H1 (cell line): ENCODE data around the gene TSPAN3. TPM values are rescaled to one million over a fixed set of nuclear protein-coding genes. Genes with fewer than 3 reads are reported as not detected.
A peak's percentile ranks its signal among the peaks of the same experiment; 100 is the strongest.

Source experiments
- CTCF ChIA-PET: fragments of 300-600 bp; sonication (Branson Sonifier 250); formaldehyde crosslinking; loops from one replicate; lab custom pipeline; 2021; ENCODE audit not compliant: partially characterized antibody; lab: Charles Lee
- POLR2A ChIA-PET: fragments of 300-600 bp; sonication (Branson Sonifier 250); formaldehyde crosslinking; loops from one replicate; lab custom pipeline; 2021; ENCODE audit warnings: inconsistent platforms; ENCODE audit not compliant: partially characterized antibody; lab: Charles Lee
- DNase-seq, 2 experiments: peaks; one replicate each; pipeline versions ENCODE4 v3.0.0 to v3.0.0-alpha.2; 2010 to 2022; ENCODE audit warnings: low spot score in 2 of 2, low read depth in 1 of 2, mixed read lengths in 1 of 2
- FAIRE-seq: peaks from 2 replicates; lab custom pipeline; 2011; peaks lifted over from hg19 to GRCh38; lab: Jason Lieb, UNC
- H2AFZ ChIP-seq: 2 replicates; pipeline ENCODE4 v1.8.1; 2012; ENCODE audit warnings: low read length, inconsistent platforms
- H2AK5ac ChIP-seq: 2 replicates; pipeline ENCODE4 v1.6.1; 2013; ENCODE audit warnings: low read depth, low read length
- H2BK120ac ChIP-seq: replicated peaks from 2 replicates; pipeline ENCODE3; 2013; ENCODE audit warnings: low read depth, low read length, inconsistent platforms
- H2BK12ac ChIP-seq: 2 replicates; pipeline ENCODE4 v1.6.1; 2013; ENCODE audit warnings: low read depth, low read length
- H2BK15ac ChIP-seq: 2 replicates; pipeline ENCODE4 v1.6.1; 2013; ENCODE audit warnings: low read length
- H2BK20ac ChIP-seq: 2 replicates; pipeline ENCODE4 v1.6.1; 2013; ENCODE audit warnings: low read length
- H2BK5ac ChIP-seq: 2 replicates; pipeline ENCODE4 v1.6.1; 2013; ENCODE audit warnings: low read depth, low read length
- H3K14ac ChIP-seq: 2 replicates; pipeline ENCODE4 v1.6.1; 2013; ENCODE audit warnings: inconsistent platforms; ENCODE audit not compliant: insufficient read length
- H3K18ac ChIP-seq: 2 replicates; pipeline ENCODE4 v1.6.1; 2013; ENCODE audit warnings: low read length; ENCODE audit errors: extremely low read depth
- H3K23ac ChIP-seq: 2 replicates; pipeline ENCODE4 v1.6.1; 2013; ENCODE audit warnings: inconsistent platforms; ENCODE audit not compliant: insufficient read length
- H3K23me2 ChIP-seq: 2 replicates; pipeline ENCODE4 v1.6.1; 2013; ENCODE audit warnings: low read depth, low read length
- H3K27ac ChIP-seq: 2 replicates; pipeline ENCODE4 v1.6.1; 2011; ENCODE audit warnings: low read depth, low read length, inconsistent platforms
- H3K27me3 ChIP-seq, 4 experiments: replicated peaks in 1 of 4; 1 replicate in 1 of 4; 2 replicates in 3 of 4; pipeline versions ENCODE4 v1.6.1 to v1.8.1; 2011 to 2013; ENCODE audit warnings: low read length in 3 of 4, mild to moderate bottlenecking in 3 of 4, inconsistent platforms in 2 of 4, mixed read lengths in 2 of 4, moderate library complexity in 1 of 4; ENCODE audit not compliant: control insufficient read depth in 3 of 4, insufficient read depth in 3 of 4; ENCODE audit errors: extremely low read depth in 1 of 4
- H3K36me3 ChIP-seq, 4 experiments: 2 replicates each; pipeline versions ENCODE4 v1.6.1 to v1.8.1; 2011 to 2013; ENCODE audit warnings: mild to moderate bottlenecking in 4 of 4, low read length in 3 of 4, moderate library complexity in 2 of 4, control low read depth in 1 of 4, inconsistent platforms in 1 of 4; ENCODE audit not compliant: insufficient read depth in 4 of 4, control insufficient read depth in 2 of 4
- H3K4ac ChIP-seq: replicated peaks from 2 replicates; pipeline ENCODE3; 2013; ENCODE audit warnings: low read length, low read depth, mixed read lengths, inconsistent platforms; ENCODE audit not compliant: insufficient read length
- H3K4me1 ChIP-seq, 4 experiments: replicated peaks in 1 of 4; 1 replicate in 1 of 4; 2 replicates in 3 of 4; pipeline versions ENCODE4 v1.6.1 to v1.8.1; 2011 to 2013; ENCODE audit warnings: low read length in 3 of 4, inconsistent platforms in 2 of 4, mixed read lengths in 1 of 4; ENCODE audit not compliant: insufficient read depth in 4 of 4, control insufficient read depth in 3 of 4
- H3K4me2 ChIP-seq, 2 experiments: 2 replicates each; pipeline versions ENCODE4 v1.6.1 to v1.8.1; 2011 to 2013; ENCODE audit warnings: low read depth in 2 of 2, low read length in 2 of 2, control low read depth in 1 of 2, inconsistent platforms in 1 of 2, mild to moderate bottlenecking in 1 of 2; ENCODE audit not compliant: insufficient read depth in 1 of 2
- H3K4me3 ChIP-seq, 4 experiments: fragments of 200-600, 300-600 bp in 1 of 4; sonication (generic), shearing (Covaris generic), sonication (Bioruptor Twin) in 1 of 4; 2 replicates each; pipeline versions ENCODE4 v1.5.1 to v1.8.1; 2011 to 2016; ENCODE audit warnings: low read length in 4 of 4, low read depth in 3 of 4, control low read depth in 2 of 4, inconsistent platforms in 2 of 4, mild to moderate bottlenecking in 2 of 4, mixed read lengths in 1 of 4, moderate library complexity in 1 of 4; ENCODE audit not compliant: insufficient read depth in 2 of 4; ENCODE audit errors: extremely low read depth in 1 of 4
- H3K56ac ChIP-seq: replicated peaks from 2 replicates; pipeline ENCODE3; 2013; ENCODE audit warnings: low read depth, mild to moderate bottlenecking, mixed read lengths, low read length, inconsistent platforms; ENCODE audit not compliant: insufficient read length
- H3K79me1 ChIP-seq: 2 replicates; pipeline ENCODE4 v1.6.1; 2013; ENCODE audit warnings: low read depth, low read length, control low read depth
- H3K79me2 ChIP-seq, 2 experiments: 2 replicates each; pipeline versions ENCODE4 v1.6.1 to v1.8.1; 2012 to 2013; ENCODE audit warnings: low read length in 2 of 2, mild to moderate bottlenecking in 2 of 2, inconsistent platforms in 1 of 2; ENCODE audit not compliant: insufficient read depth in 2 of 2, control insufficient read depth in 1 of 2
- H3K9ac ChIP-seq, 4 experiments: replicated peaks in 1 of 4; 1 replicate in 1 of 4; 2 replicates in 3 of 4; pipeline versions ENCODE4 v1.6.1 to v1.8.1; 2011 to 2013; ENCODE audit warnings: low read depth in 3 of 4, low read length in 3 of 4, control low read depth in 2 of 4, mild to moderate bottlenecking in 2 of 4, moderate library complexity in 2 of 4, inconsistent platforms in 1 of 4; ENCODE audit errors: extremely low read depth in 1 of 4
- H3K9me3 ChIP-seq, 2 experiments: 2 replicates each; pipeline versions ENCODE4 v1.6.1 to v1.8.1; 2012 to 2013; ENCODE audit warnings: mild to moderate bottlenecking in 2 of 2, moderate library complexity in 2 of 2, control low read depth in 1 of 2, inconsistent platforms in 1 of 2, low read depth in 1 of 2, low read length in 1 of 2, mixed read lengths in 1 of 2; ENCODE audit not compliant: insufficient read depth in 2 of 2
- H4K20me1 ChIP-seq, 2 experiments: replicated peaks in 1 of 2; 2 replicates each; pipeline versions ENCODE3 to v1.8.1; 2011 to 2013; ENCODE audit warnings: inconsistent platforms in 2 of 2, low read length in 2 of 2, mild to moderate bottlenecking in 1 of 2; ENCODE audit not compliant: insufficient read depth in 2 of 2, control insufficient read depth in 1 of 2
- H4K5ac ChIP-seq: 2 replicates; pipeline ENCODE4 v1.6.1; 2013; ENCODE audit warnings: low read length, low read depth, mixed read lengths, inconsistent platforms; ENCODE audit not compliant: insufficient read length
- H4K8ac ChIP-seq: 2 replicates; pipeline ENCODE4 v1.8.0; 2013; ENCODE audit warnings: mild to moderate bottlenecking, moderate library complexity, low read length, inconsistent platforms; ENCODE audit not compliant: insufficient read depth; ENCODE audit errors: extremely low read depth
- H4K91ac ChIP-seq: replicated peaks from 2 replicates; pipeline ENCODE3; 2013; ENCODE audit warnings: low read length, mixed read lengths, inconsistent platforms; ENCODE audit not compliant: insufficient read length
- SUZ12 ChIP-seq: fragments of 200-600 bp; sonication (generic); IDR thresholded peaks from 2 replicates; pipeline ENCODE4 v1.6.1; 2012; ENCODE audit warnings: mild to moderate bottlenecking, inconsistent platforms, low read length, moderate library complexity, mixed read lengths
- WGBS, 2 experiments: shearing (Covaris generic) in 1 of 2; methylation state at CpG; one replicate each; pipeline versions ENCODE4 v1.1.6 to v1.1.7; 2013 to 2015; ENCODE audit warnings: low lambda C conversion rate in 2 of 2, mixed read lengths in 2 of 2, inconsistent platforms in 1 of 2, low coverage in 1 of 2, missing lambda C conversion rate in 1 of 2; ENCODE audit not compliant: insufficient replicate concordance in 2 of 2, insufficient coverage in 1 of 2, insufficient read length in 1 of 2; ENCODE audit errors: extremely low coverage in 1 of 2, missing lambda C conversion rate in 1 of 2; 5-methylcytosine and 5-hydroxymethylcytosine counted together
- polyA plus RNA-seq, 7 experiments: library from polyadenylated mRNA; depleted of rRNA in 3 of 7; stranded (reverse) in 5 of 7; unstranded in 2 of 7; fragments of >200 nt in 5 of 7; fragments of 200-250 nt in 2 of 7; gene quantifications; 1 replicate in 5 of 7; 2 replicates in 1 of 7; 4 replicates in 1 of 7; pipeline versions ENCODE4 v1.2.1 to v1.2.3, GENCODE V29; 2011 to 2013; ENCODE audit warnings: missing spikeins in 2 of 7, mixed read lengths in 2 of 7
- total RNA-seq: library from RNA; stranded (reverse); fragmentation: NEBNext Ultra II Directional; extraction: Animal tissue kit (Norgen Biotek cat#: 25700); gene quantifications from 2 replicates; pipeline ENCODE4 v1.2.1, GENCODE V29; 2021

The TSPAN3 gene
- total and polyA plus RNA-seq, 2 of the 8 experiments (the other 6 are each of a cell fraction or from before 2014, with no cell fraction given), result 107 to 238 TPM

DNA sequence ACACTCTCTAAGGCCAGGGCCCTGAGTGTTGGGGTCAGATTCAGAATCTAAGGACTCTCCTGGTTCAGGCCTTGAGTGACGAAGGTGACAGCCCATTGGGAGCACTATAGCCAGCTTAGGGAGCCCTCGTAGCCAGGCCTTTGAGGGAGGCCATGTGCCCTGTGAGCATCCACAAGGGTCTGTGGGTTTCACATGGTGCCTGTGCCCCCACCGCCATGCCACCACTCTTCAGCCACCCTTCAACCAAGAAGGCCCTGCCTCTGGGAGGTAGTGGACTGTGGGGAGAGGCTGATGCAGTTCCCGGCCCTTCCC, 37.5 kb downstream of the TSPAN3 start:
- Histone ChIP-seq H3K9me3 (peaks cover 0 to 7% of the 10 kb centered on the region in 2 experiments; a peak in 1 of 4 replicates), H2BK120ac (no peak overlapping the region), H3K27me3 (peaks cover 0 to 7% (median 0%) of the 10 kb centered on the region in 4 experiments; a peak in 3 of 7 replicates), H3K14ac (no peak overlapping the region), H3K4ac (no peak overlapping the region), H2BK12ac (no peak overlapping the region), H2BK15ac (no peak overlapping the region), H3K4me1 (peaks cover 0 to 22% (median 15%) of the 10 kb centered on the region in 4 experiments; a peak in 6 of 7 replicates), H3K4me3 (no peak overlapping the region), H3K23me2 (peaks cover 2% of the 10 kb centered on the region; the same call in 1 of the 2 replicates), H2AK5ac (no peak overlapping the region), H4K91ac (no peak overlapping the region), H2BK20ac (no peak overlapping the region), H3K36me3 (peaks cover 0 to 6% (median 0%) of the 10 kb centered on the region in 4 experiments; a peak in 3 of 8 replicates), H3K56ac (no peak overlapping the region), H3K18ac (no peak overlapping the region), H3K79me2 (no peaks in the 10 kb centered on the region), H4K20me1 (no peaks in the 10 kb centered on the region), H3K4me2 (no peak overlapping the region), H3K79me1 (no peaks in the 10 kb centered on the region), H3K27ac (no peak overlapping the region; the same call in 1 of the 2 replicates), H2BK5ac (no peak overlapping the region), H4K5ac (no peak overlapping the region), H4K8ac (peak overlapping the region; percentile 35; the same call in 1 of the 2 replicates), H3K9ac (no peak overlapping the region), H2AFZ (no peak overlapping the region), H3K23ac (no peak overlapping the region)
- ChIA-PET POLR2A (interaction anchor here (1.2 kb wide), 1 partner anchor 40 kb away, joined by 3 read pairs; no protein-coding TSS in a partner anchor), CTCF (interaction anchor here (0.8 to 5.4 kb wide), 7 partner anchors 9 to 154 kb away, joined by 3 to 77 read pairs (median 4); no protein-coding TSS in a partner anchor)
- FAIRE-seq (no peak), DNase-seq (peak in 1 of 2 experiments; percentile 43)
- WGBS, 2 experiments, result 86% methylated on average over 4 of the region's 4 CpGs; no CpG with 5 or more reads in 1 of the 2 experiments
- no peak for TF ChIP-seq SUZ12
